ENCODE measurements around the gene ADM.

Gene ADM

DNA sequence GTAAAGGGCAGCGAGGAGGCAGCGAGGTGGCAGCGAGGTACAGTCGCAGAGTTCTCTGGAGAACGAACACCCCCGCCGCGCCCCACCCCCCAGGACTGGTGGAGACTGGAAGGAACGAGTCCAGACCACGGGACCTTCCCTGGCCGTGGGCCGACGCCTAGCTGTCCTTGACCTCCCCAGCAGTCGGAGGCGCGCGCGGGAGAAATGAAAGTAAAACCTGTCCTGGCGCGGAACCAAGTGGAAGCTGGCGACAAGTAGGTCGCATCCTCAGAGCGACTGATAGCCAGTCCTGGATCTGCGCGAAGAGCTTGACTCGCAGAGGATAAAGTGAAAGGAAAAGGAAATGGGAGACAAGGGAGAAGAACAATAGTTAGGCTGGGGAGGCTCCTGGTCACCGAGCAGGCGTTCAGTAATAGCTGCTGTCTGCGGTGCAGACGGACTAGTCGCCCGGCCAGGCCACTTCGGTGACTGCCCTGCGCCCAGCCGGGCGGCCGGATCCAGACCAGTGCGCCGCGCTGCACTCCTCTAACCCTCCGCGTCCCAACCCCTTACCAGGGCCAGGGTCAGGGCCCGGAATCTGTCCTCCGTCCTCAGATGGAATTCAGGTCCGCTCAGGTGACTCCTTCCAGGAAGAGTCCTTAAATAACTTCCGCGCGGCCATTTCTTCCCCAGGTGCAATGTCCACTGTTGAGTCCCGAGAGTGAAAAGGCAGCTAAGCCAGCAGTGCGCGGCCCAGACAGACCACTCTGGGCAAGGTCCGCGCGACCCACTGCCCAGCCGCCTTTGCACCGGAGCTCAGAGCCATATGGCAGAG lies 1.9 kb upstream of the ADM start:
- TF ChIP-seq ZFX (IDR thresholded peaks at IDR 0.05; ENCODE audit: borderline replicate concordance) (no peak), CTCF (IDR thresholded peaks at IDR 0.05) (0 out of 2 replicates have a peak, but pooled peaks have one; percentile 4)
- H3K27ac ChIP-seq: peak overlapping the region; percentile 86

DNA sequence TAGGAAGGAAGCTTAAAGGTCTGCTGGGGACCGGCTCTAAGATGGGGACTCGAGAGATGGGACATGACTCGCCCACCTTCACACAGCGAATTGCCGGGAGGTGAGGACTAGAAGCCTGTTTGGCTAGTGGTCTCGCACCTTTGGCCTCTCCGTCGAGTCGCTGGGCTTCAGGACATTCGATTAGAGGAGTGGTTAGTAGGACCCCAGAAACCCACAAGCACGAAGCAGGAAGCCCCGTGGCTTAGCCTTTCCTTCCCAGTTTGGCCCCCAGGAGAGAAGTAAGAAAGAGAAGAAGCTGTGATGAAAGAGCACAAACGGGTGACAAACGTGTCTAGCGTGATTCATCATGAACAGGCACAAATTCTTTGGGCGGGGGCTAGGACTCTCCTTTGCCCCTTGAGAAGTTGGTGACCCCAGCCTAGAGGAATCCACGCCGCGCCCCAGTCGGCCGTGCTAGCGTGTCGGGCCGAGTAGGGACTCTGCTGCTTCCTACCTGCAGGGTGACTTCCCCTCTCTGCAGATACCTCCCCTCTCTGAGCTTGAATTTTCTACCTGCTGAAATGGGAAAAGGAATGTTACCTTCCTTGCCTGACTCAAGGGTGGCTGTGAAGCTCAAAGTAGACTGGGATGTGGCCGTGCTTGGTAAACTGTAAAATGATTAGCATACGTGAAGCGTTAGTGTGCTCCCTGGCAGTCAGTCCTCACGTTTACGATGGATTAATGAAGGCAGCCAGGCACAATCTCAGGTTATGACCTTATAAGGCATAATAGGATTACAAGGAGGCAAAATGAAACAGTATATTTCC lies 1.1 kb upstream of the ADM start:
- H3K27ac ChIP-seq: peak overlapping the region; percentile 86
- TF ChIP-seq CTCF (IDR thresholded peaks at IDR 0.05): no peak
- no peak for TF ChIP-seq ZFX (IDR thresholded peaks at IDR 0.05; ENCODE audit: borderline replicate concordance)

GRCh38 chr11:10305262-10305963 lies 540 bp downstream of the ADM start:
- peak overlapping the region; percentile 86 for H3K27ac ChIP-seq
- TF ChIP-seq CTCF (IDR thresholded peaks at IDR 0.05): no peak
- TF ChIP-seq ZFX (IDR thresholded peaks at IDR 0.05; ENCODE audit: borderline replicate concordance): no peak

GRCh38 chr11:10305964-10306918 lies 1.4 kb downstream of the ADM start:
- H3K27ac ChIP-seq: peak overlapping the region; percentile 86
- no peak for TF ChIP-seq ZFX (IDR thresholded peaks at IDR 0.05; ENCODE audit: borderline replicate concordance)

DNA sequence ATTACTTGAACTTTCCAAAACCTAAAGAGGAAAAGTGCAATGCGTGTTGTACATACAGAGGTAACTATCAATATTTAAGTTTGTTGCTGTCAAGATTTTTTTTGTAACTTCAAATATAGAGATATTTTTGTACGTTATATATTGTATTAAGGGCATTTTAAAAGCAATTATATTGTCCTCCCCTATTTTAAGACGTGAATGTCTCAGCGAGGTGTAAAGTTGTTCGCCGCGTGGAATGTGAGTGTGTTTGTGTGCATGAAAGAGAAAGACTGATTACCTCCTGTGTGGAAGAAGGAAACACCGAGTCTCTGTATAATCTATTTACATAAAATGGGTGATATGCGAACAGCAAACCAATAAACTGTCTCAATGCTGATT lies 2.1 kb downstream of the ADM start:
- peak overlapping the region; percentile 86 for H3K27ac ChIP-seq
- TF ChIP-seq ZFX (IDR thresholded peaks at IDR 0.05; ENCODE audit: borderline replicate concordance): no peak

DNA sequence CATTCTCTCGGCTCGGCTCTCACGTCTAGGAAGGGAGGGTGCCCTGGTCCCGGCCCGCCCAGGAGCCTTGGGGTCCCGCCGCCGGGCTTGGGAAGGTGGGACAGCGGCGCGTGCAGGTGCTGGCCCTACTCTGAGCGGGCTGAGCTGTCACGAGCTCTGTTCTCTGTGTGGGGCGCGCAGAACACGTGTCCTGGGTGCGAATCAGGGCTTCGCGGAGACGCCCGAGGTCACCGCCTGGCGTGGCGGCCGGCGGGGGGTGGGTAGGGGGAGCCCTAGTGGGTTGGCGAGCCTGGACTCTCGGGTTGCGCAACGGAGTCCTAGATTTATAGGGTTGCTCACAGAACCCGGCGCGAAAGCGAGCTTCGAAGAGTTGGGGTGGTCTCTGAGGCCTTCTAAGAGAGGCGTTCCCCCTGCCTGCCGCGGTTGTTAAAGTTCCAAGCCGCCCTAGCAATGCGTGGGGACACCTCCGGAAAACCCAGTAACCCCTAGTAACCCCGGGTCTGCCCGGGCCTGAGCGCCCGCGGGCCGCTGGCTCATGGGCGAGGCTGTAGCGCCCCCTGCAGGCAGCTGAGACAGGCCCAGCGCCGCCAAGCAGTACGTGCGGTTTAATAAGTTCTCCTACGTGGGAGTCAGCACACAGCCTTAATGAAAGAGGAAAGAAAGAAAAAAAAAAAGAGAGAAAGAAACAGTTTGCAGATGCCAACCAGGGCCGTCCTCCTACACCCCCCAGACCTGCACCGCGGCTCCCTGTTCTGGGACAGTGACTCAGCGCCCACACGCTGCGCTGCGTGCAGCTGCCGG lies 2.7 kb downstream of the ADM start:
- peak; percentile 97 for TF ChIP-seq CTCF (IDR thresholded peaks at IDR 0.05)
- no peak for TF ChIP-seq ZFX (IDR thresholded peaks at IDR 0.05; ENCODE audit: borderline replicate concordance)
- H3K27ac ChIP-seq: peak overlapping the region; percentile 86
